ENCODE measurements around the gene ITPK1.

DNA sequence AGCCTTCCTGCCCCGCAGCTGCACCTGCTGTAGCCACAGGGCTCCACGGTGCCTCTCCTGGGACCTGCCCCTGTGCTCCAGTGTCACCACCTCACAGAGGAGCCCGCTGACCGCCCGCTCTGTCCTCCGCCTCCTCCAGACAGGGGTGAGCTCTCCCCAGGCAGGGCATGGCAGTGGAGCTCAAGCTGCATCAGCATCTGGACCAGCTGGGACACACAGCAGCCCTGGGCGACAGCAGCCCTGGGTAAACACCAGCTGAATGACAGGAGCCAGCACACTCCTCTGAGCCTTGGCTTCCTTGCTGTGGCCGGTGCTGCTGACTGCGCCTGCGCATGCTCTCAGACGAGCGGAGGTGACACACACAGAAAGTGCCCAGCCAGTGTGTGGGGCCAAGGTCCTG lies 170.7 kb downstream of the ITPK1 start:
- TF ChIP-seq SNAI2 (CRISPR knock-in tag; IDR thresholded peaks at IDR 0.05) (no peak), ZFP3 (CRISPR knock-in tag; IDR thresholded peaks at IDR 0.05) (no peak), TSHZ2 (CRISPR knock-in tag; IDR thresholded peaks at IDR 0.05) (no peak)
- TF ChIP-seq, protein P1, sequence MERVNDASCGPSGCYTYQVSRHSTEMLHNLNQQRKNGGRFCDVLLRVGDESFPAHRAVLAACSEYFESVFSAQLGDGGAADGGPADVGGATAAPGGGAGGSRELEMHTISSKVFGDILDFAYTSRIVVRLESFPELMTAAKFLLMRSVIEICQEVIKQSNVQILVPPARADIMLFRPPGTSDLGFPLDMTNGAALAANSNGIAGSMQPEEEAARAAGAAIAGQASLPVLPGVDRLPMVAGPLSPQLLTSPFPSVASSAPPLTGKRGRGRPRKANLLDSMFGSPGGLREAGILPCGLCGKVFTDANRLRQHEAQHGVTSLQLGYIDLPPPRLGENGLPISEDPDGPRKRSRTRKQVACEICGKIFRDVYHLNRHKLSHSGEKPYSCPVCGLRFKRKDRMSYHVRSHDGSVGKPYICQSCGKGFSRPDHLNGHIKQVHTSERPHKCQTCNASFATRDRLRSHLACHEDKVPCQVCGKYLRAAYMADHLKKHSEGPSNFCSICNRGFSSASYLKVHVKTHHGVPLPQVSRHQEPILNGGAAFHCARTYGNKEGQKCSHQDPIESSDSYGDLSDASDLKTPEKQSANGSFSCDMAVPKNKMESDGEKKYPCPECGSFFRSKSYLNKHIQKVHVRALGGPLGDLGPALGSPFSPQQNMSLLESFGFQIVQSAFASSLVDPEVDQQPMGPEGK (CRISPR knock-in tag; IDR thresholded peaks at IDR 0.05; ENCODE audit: borderline replicate concordance), result no peak
